ENCODE results near the gene BAD.

DNA sequence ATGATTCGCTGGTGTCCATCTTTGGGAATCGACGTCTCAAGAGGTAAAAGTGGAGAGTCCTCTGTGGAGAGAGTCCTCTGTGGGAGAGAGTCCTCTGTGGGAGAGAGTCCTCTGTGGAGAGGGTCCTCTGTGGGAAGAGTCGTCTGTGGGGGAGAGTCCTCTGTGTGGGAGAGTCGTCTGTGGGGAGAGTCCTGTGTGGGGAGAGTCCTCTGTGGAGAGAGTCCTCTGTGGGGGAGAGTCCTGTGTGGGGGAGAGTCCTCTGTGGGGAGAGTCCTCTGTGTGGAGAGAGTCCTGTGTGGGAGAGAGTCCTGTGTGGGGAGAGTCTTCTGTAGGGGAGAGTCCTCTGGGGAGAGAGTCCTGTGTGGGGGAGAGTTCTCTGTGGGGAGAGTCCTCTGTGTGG lies 36.6 kb upstream of the BAD start:
- TF ChIP-seq, protein P1, sequence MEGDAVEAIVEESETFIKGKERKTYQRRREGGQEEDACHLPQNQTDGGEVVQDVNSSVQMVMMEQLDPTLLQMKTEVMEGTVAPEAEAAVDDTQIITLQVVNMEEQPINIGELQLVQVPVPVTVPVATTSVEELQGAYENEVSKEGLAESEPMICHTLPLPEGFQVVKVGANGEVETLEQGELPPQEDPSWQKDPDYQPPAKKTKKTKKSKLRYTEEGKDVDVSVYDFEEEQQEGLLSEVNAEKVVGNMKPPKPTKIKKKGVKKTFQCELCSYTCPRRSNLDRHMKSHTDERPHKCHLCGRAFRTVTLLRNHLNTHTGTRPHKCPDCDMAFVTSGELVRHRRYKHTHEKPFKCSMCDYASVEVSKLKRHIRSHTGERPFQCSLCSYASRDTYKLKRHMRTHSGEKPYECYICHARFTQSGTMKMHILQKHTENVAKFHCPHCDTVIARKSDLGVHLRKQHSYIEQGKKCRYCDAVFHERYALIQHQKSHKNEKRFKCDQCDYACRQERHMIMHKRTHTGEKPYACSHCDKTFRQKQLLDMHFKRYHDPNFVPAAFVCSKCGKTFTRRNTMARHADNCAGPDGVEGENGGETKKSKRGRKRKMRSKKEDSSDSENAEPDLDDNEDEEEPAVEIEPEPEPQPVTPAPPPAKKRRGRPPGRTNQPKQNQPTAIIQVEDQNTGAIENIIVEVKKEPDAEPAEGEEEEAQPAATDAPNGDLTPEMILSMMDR (IDR thresholded peaks at IDR 0.05) = no peak
- no peak for TF ChIP-seq POLR2A (IDR thresholded peaks at IDR 0.05)

Measured in right lobe of liver (tissue), 4 donors.